ENCODE measurements around the gene NEAT1.

NEAT1 gene

GRCh38 chr11:65386307-65387140 lies 36.1 kb upstream of the NEAT1 start, which contains the start of gene FRMD8:
TSS of gene FRMD8 (plus strand) at chr11:65386637. CDS start at chr11:65387037, 400 bp downstream.
- in situ Hi-C loops (cut with MboI; ENCODE audit: low pct_unique_long_range_greater_than_20kb, low sequenced_read_pairs) = no loop called here
- DNase-seq = peak; percentile 80

- in situ Hi-C loops (cut with MboI; ENCODE audit: low pct_unique_long_range_greater_than_20kb, low sequenced_read_pairs) = no loop called here
- no peak for DNase-seq
Measured at GRCh38 chr11:65388731-65389130, 33.9 kb upstream of the NEAT1 start.

GRCh38 chr11:65389294-65389980 lies 33.2 kb upstream of the NEAT1 start:
- DNase-seq = no peak
- in situ Hi-C loops (cut with MboI; ENCODE audit: low pct_unique_long_range_greater_than_20kb, low sequenced_read_pairs) = no loop called here

- DNase-seq = no peak
- in situ Hi-C loops (cut with MboI; ENCODE audit: low pct_unique_long_range_greater_than_20kb, low sequenced_read_pairs) = no loop called here
Measured at GRCh38 chr11:65390099-65390941, 32.3 kb upstream of the NEAT1 start.

GRCh38 chr11:65390996-65391395 lies 31.6 kb upstream of the NEAT1 start:
- DNase-seq = no peak
- in situ Hi-C loops (cut with MboI; ENCODE audit: low pct_unique_long_range_greater_than_20kb, low sequenced_read_pairs) = no loop called here

GRCh38 chr11:65392186-65392829 lies 30.3 kb upstream of the NEAT1 start:
- DNase-seq = no peak
- in situ Hi-C loops (cut with MboI; ENCODE audit: low pct_unique_long_range_greater_than_20kb, low sequenced_read_pairs) = no loop called here

- no peak for DNase-seq
- in situ Hi-C loops (cut with MboI; ENCODE audit: low pct_unique_long_range_greater_than_20kb, low sequenced_read_pairs) = no loop called here
Measured at GRCh38 chr11:65392899-65393298, 29.7 kb upstream of the NEAT1 start.

GRCh38 chr11:65393513-65394079 lies 29.0 kb upstream of the NEAT1 start:
- in situ Hi-C loops (cut with MboI; ENCODE audit: low pct_unique_long_range_greater_than_20kb, low sequenced_read_pairs) = no loop called here
- no peak for DNase-seq

GRCh38 chr11:65394125-65394536 lies 28.5 kb upstream of the NEAT1 start:
- in situ Hi-C loops (cut with MboI; ENCODE audit: low pct_unique_long_range_greater_than_20kb, low sequenced_read_pairs) = no loop called here
- no peak for DNase-seq

GRCh38 chr11:65395961-65396530 lies 26.6 kb upstream of the NEAT1 start:
- in situ Hi-C loops (cut with MboI; ENCODE audit: low pct_unique_long_range_greater_than_20kb, low sequenced_read_pairs) = no loop called here

GRCh38 chr11:65396769-65397745 lies 25.5 kb upstream of the NEAT1 start:
- in situ Hi-C loops (cut with MboI; ENCODE audit: low pct_unique_long_range_greater_than_20kb, low sequenced_read_pairs) = no loop called here

More at GRCh38 chr11:65395961-65396530, 26.6 kb upstream of the NEAT1 start:
- DNase-seq = no peak

GRCh38 chr11:65398362-65398910 lies 24.2 kb upstream of the NEAT1 start:
- no peak for DNase-seq
- in situ Hi-C loops (cut with MboI; ENCODE audit: low pct_unique_long_range_greater_than_20kb, low sequenced_read_pairs) = no loop called here

More at GRCh38 chr11:65396769-65397745, 25.5 kb upstream of the NEAT1 start:
- DNase-seq = no peak

- no peak for DNase-seq
- in situ Hi-C loops (cut with MboI; ENCODE audit: low pct_unique_long_range_greater_than_20kb, low sequenced_read_pairs) = no loop called here
Measured at GRCh38 chr11:65399249-65399648, 23.3 kb upstream of the NEAT1 start.

- in situ Hi-C loops (cut with MboI; ENCODE audit: low pct_unique_long_range_greater_than_20kb, low sequenced_read_pairs) = no loop called here
Measured at GRCh38 chr11:65399845-65400244, 22.8 kb upstream of the NEAT1 start.

GRCh38 chr11:65400307-65401072 lies 22.1 kb upstream of the NEAT1 start:
- in situ Hi-C loops (cut with MboI; ENCODE audit: low pct_unique_long_range_greater_than_20kb, low sequenced_read_pairs) = no loop called here
- no peak for DNase-seq

More at GRCh38 chr11:65399845-65400244, 22.8 kb upstream of the NEAT1 start:
- DNase-seq = no peak

GRCh38 chr11:65401073-65401802 lies 21.4 kb upstream of the NEAT1 start:
- DNase-seq = no peak
- in situ Hi-C loops (cut with MboI; ENCODE audit: low pct_unique_long_range_greater_than_20kb, low sequenced_read_pairs) = no loop called here
